Measurements from ENCODE around the gene TMEM92. TPM values are rescaled to one million over a fixed set of nuclear protein-coding genes. Genes with fewer than 3 reads are reported as not detected.

TMEM92 gene
- total RNA-seq, 1 experiment from 2014 or later: 1.5 TPM

DNA sequence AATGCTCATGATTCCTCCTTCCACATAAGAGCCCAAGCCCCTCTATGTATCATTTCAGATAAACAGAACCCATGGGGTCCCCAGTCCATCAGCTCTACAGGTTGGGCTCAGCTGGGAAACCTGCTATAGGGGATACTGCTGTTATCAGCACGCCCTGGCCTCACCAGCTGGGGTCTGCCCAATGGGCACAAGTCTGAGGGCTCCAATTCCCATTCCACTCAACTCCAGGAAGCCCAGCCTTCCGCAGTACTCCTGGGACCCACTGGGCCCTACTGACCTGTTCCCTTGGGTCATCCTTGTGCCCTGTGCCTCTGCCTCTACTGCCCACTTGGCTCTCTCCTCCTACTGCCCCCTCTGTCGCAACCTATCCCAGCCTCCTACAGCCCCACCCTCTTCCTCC lies 55.5 kb downstream of the TMEM92 start:
- intact Hi-C loops (cut with micrococcal nuclease): no loop called here
- no peaks in the 10 kb centered on the region for H3K27me3 Mint-ChIP-seq (ENCODE audit: insufficient read depth, unreplicated experiment)
- no TSS peak for BruUV-seq (replicated peaks)
- no peaks in the 10 kb centered on the region for H3K9me3 Mint-ChIP-seq (ENCODE audit: unreplicated experiment)
- CTCF ChIA-PET: no interaction called here
- no peak overlapping the region for H3K27ac Mint-ChIP-seq (ENCODE audit: low read depth, unreplicated experiment)
- no peak overlapping the region for H3K4me3 Mint-ChIP-seq (ENCODE audit: unreplicated experiment)
- no peaks in the 10 kb centered on the region for H3K36me3 Mint-ChIP-seq (ENCODE audit: insufficient read depth, unreplicated experiment)
- no peak for TF ChIP-seq CTCF (IDR thresholded peaks at IDR 0.05; ENCODE audit: unreplicated experiment)
- H3K4me1 Mint-ChIP-seq (ENCODE audit: insufficient read depth, unreplicated experiment): peaks cover 13% of the 10 kb centered on the region
- no peak for DNase-seq (ENCODE audit: unreplicated experiment)
- POLR2A ChIA-PET: no interaction called here

- H3K36me3 Mint-ChIP-seq (ENCODE audit: insufficient read depth, unreplicated experiment): no peaks in the 10 kb centered on the region
- no peak overlapping the region for H3K4me3 Mint-ChIP-seq (ENCODE audit: unreplicated experiment)
- H3K27ac Mint-ChIP-seq (ENCODE audit: low read depth, unreplicated experiment): no peak overlapping the region
- H3K4me1 Mint-ChIP-seq (ENCODE audit: insufficient read depth, unreplicated experiment): peaks cover 13% of the 10 kb centered on the region
- no peak for DNase-seq (ENCODE audit: unreplicated experiment)
- no TSS peak for BruUV-seq (replicated peaks)
- POLR2A ChIA-PET: interaction anchor here (2.5 kb wide), 1 partner anchor 13 kb away, joined by 8 read pairs; no protein-coding TSS in a partner anchor
- CTCF ChIA-PET: no interaction called here
- TF ChIP-seq CTCF (IDR thresholded peaks at IDR 0.05; ENCODE audit: unreplicated experiment): no peak
- H3K27me3 Mint-ChIP-seq (ENCODE audit: insufficient read depth, unreplicated experiment): no peaks in the 10 kb centered on the region
- intact Hi-C loops (cut with micrococcal nuclease): no loop called here
- H3K9me3 Mint-ChIP-seq (ENCODE audit: unreplicated experiment): no peaks in the 10 kb centered on the region
These were observed 56.0 kb downstream of the TMEM92 start for GRCh38 chr17:50330151-50330775.

Other genes starting within 250 kb of the TMEM92 start
- 588 and 717 TPM in 2 replicates for gene ITGA3, start 218.4 kb upstream of the TMEM92 start, total RNA-seq (2022)
- 9.9 and 11.2 TPM in 2 replicates for gene PDK2, start 179.1 kb upstream of the TMEM92 start, total RNA-seq (2022)
- 0.09 TPM in 1 of 2 replicates, not detected in the other for gene SAMD14, start 144.3 kb upstream of the TMEM92 start, total RNA-seq (2022)
- gene PPP1R9B, start 123.8 kb upstream of the TMEM92 start, total RNA-seq (2022): 33.4 and 34.8 TPM in 2 replicates
- gene SGCA, start 108.5 kb upstream of the TMEM92 start, total RNA-seq (2022): not detected in 2 replicates
- 3.4 and 4.5 TPM in 2 replicates for gene COL1A1, start 72.8 kb upstream of the TMEM92 start, total RNA-seq (2022)
- 9.6 and 14.0 TPM in 2 replicates for gene XYLT2, start 71.7 kb downstream of the TMEM92 start, total RNA-seq (2022)
- 57.2 and 71.5 TPM in 2 replicates for gene MRPL27, start 98.7 kb downstream of the TMEM92 start, total RNA-seq (2022)
- 6.0 and 6.7 TPM in 2 replicates for gene EME1, start 98.8 kb downstream of the TMEM92 start, total RNA-seq (2022)
- 306 and 344 TPM in 2 replicates for gene LRRC59, start 123.1 kb downstream of the TMEM92 start, total RNA-seq (2022)
- gene ACSF2, start 151.8 kb downstream of the TMEM92 start, total RNA-seq (2022): 10.5 and 17.8 TPM in 2 replicates
- not detected in 2 replicates for gene CHAD, start 194.4 kb downstream of the TMEM92 start, total RNA-seq (2022)
- 25.2 and 28.7 TPM in 2 replicates for gene RSAD1, start 204.4 kb downstream of the TMEM92 start, total RNA-seq (2022)
- gene MYCBPAP, start 234.0 kb downstream of the TMEM92 start, total RNA-seq (2022): 0.19 TPM in 1 of 2 replicates, not detected in the other

All from MCF 10A (cell line).